ENCODE measurements around the gene ANO9.
A peak's percentile ranks its signal among the peaks of the same experiment; 100 is the strongest.

The ANO9 gene

DNA sequence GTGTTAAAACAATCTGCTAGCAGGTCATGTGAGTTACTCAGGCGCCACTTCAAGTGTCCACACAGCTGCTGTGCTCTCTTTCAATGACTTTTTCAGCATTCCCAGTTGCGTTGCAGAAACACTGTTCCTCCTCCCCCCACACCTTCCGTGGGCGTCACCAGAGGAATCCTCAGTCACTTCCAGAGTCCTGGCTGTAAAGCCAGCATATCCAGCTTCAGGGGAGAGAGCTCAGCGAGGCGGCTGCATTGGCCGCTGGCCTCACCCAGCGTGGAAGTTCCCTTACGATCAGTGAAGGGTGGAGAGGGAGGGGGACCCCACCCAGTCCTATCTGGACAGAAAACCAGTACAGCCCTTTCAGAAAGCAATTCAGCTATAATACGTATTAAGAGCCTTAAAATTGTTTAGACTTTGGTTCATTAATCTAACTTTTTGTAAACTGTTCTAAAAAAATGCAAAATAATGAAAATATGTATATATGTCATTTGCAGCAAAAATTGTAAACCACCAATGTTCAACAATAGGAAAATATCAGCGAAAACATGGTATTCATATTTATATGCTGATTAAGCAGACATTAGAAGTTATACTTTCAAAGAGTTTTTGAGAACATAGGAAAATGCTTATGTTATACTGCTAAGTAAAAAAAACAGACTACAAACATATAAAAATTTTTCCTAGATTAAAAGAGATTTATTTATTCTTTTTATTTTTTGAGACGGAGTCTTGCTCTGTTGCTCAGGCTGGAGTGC, 2.8 kb upstream of the ANO9 start:
- H3K4me3 ChIP-seq (ENCODE audit: low read depth, low read length), result peak overlapping the region; percentile 7
- TF ChIP-seq, protein P1, sequence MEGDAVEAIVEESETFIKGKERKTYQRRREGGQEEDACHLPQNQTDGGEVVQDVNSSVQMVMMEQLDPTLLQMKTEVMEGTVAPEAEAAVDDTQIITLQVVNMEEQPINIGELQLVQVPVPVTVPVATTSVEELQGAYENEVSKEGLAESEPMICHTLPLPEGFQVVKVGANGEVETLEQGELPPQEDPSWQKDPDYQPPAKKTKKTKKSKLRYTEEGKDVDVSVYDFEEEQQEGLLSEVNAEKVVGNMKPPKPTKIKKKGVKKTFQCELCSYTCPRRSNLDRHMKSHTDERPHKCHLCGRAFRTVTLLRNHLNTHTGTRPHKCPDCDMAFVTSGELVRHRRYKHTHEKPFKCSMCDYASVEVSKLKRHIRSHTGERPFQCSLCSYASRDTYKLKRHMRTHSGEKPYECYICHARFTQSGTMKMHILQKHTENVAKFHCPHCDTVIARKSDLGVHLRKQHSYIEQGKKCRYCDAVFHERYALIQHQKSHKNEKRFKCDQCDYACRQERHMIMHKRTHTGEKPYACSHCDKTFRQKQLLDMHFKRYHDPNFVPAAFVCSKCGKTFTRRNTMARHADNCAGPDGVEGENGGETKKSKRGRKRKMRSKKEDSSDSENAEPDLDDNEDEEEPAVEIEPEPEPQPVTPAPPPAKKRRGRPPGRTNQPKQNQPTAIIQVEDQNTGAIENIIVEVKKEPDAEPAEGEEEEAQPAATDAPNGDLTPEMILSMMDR (conservative IDR thresholded peaks at IDR 0.05; ENCODE audit: low read depth, low read length), result no peak
- peak; percentile 29 for DNase-seq (ENCODE audit: low read depth)

DNA sequence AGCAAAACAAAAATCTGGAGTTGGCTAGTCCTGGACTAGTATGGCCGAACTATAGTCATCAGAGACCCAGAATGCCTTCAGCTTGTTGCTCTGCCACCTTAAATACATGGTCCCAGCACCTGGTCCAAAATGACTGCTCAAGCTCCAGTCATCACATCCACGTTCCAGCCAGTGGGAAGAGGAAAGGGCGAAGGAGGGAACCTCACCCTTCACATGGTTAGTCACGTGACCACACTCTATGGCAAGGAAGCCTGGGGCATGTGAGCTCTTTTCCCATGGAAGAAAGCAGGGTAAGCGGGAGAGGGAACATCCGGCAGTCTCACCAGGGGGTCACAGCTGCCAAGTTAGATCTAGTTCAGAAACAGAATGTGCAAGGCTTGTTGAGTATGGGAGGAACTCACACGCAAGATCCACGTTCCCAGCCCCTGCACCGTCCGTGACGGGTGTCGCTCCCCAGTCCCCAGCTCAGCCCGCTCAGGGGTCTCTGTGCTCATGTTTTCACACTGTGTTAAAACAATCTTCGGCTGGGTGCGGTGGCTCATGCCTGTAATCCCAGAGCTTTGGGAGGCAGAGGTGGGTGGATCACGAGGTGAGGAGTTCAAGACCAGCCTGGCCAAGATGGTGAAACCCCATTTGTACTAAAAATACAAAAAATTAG, 1.9 kb upstream of the ANO9 start:
- peak; percentile 79 for DNase-seq (ENCODE audit: low read depth)

DNA sequence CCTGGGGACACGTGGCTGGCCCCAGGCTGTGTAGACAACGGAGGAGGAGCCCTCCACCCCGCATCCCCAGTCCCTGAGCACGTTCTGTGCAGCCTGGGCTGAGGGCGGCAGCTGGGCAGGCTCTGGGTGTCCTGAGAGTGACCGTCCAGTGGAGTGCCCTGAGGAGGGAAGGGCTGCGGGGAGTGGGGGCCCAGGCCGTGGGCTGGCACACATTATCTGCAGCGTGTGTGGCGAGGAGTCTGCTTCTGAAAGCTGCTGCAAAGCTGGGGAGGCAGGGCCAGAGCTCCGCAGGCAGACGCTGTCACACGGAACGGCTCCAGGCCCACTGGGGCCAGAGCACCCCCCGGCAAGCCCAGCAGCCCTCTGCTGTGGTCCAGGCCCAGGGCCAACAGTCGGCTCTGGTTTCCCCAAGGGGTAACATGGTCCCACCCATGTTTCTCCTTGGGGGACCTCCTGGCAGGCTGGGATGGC, 835 bp upstream of the ANO9 start:
- TF ChIP-seq, protein P1 (conservative IDR thresholded peaks at IDR 0.05; ENCODE audit: low read depth, low read length), result no peak
- H3K4me3 ChIP-seq (ENCODE audit: low read depth, low read length), result no peak overlapping the region
- DNase-seq (ENCODE audit: low read depth), result no peak

More for the DNA sequence above, 1.9 kb upstream of the ANO9 start:
- H3K4me3 ChIP-seq (ENCODE audit: low read depth, low read length), result no peak overlapping the region
- TF ChIP-seq, protein P1 (conservative IDR thresholded peaks at IDR 0.05; ENCODE audit: low read depth, low read length), result no peak

DNA sequence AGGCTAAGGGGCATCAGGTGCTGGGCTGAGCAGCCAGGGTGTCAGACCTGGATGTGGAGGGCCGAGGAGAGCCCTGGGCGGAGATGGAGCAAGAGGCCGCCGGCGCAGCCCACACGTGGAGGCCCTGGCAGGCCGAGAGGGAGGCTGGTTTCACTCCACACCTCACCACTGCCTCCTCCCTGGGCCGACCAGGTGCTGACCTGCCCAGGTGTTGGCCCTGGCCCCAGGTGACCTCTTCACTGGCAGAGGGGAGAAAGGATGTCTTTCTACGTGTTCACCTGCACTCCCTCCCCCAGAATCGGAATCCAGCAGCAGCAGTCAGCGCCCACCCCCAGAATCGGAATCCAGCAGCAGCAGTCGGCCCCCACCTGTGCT, 781 bp downstream of the ANO9 start:
- no peak for DNase-seq (ENCODE audit: low read depth)
- TF ChIP-seq, protein P1 (conservative IDR thresholded peaks at IDR 0.05; ENCODE audit: low read depth, low read length), result no peak
- no peak overlapping the region for H3K4me3 ChIP-seq (ENCODE audit: low read depth, low read length)

DNA sequence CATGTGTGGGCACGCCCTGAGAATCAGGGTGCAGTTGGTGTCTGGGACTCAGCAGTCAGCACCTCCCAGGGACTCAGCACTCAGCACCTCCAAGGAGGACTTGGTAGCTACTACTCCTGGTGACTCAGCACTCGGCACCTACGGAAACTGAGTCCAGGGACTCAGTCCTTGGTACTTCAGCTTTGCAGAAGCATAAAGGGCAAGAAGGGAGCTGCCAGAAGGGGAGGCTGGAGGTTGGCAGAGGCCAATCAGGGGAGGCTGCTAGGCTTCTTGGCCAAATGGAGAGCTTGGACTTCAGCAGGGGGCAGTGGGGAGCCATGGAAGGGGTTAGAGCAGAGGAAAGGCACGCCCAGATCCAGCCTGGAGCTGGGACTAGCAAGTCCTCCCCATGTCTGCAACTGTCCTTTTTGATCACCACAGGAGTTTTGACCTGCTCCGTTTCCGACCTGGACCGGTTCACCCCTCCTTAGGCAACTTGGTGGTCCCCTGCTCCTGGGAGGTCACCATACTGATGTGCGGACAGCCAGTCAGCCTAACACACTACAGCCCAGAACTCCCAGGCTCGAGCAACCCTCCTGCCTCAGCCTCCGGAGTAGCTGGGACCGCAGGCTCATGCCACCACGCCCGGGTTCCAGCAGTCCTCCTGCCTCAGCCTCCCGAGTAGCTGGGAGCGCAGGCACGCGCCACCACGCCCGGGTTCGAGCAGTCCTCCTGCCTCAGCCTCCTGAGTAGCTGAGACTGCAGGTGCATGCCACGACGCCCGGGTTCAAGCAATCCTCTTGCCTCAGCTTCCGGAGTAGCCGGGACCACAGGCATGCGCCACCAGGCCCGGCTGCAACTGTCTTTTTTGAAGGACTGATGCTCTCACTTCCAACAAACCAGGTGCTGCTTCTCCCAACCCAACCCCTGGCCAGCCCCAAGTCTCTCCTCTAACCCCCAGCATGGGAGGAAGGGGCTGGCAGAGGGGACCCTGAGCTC, 1.5 kb downstream of the ANO9 start:
- TF ChIP-seq, protein P1 (conservative IDR thresholded peaks at IDR 0.05; ENCODE audit: low read depth, low read length), result peak; percentile 52
- no peak overlapping the region for H3K4me3 ChIP-seq (ENCODE audit: low read depth, low read length)
- peak; percentile 47 for DNase-seq (ENCODE audit: low read depth)

DNA sequence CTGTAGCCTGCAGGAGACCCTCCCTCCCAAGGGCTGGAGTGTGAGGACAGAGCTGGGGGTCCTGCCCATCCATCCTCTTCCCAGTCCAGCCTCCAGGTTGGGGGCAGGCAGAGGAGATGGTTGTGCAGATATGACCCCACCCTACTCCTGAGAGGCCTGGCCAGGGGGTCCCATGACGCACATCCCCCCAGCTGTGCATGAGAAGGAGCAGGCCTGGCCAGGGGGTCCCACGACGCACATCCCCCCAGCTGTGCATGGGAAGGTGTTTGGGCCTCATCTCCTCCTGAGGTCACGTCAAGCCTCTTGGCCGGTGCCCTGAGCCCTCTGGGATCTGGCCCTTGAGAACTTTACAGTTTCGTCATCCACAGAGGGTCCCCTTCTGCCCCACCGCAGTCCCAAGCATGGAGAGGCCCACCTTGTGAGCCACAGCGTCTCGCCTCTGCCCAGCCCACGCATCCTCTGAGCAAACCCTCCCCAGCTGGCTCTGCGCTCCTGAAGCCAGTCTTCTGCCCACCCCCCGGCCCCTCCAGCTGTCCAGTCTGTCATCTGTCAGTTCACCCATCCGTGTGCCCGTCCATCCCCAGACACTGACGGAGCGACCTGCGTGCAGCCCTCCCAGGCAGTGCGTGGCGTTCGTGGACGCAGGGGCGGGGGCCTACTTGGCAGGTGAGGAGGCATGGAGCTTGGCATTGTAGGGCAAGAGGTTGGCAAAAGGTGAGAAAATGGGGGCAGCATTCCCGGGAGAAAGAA, 2.3 kb downstream of the ANO9 start:
- no peak for DNase-seq (ENCODE audit: low read depth)
- TF ChIP-seq, protein P1 (conservative IDR thresholded peaks at IDR 0.05; ENCODE audit: low read depth, low read length), result no peak
- H3K4me3 ChIP-seq (ENCODE audit: low read depth, low read length), result no peak overlapping the region

All from choroid plexus epithelial cell (primary cell).